Right ventricle myocardium superior (tissue), 1 donor: ENCODE results near the gene TULP1. TPM values are rescaled to one million over a fixed set of nuclear protein-coding genes. Genes with fewer than 3 reads are reported as not detected.
"Not testable (repeated sequence)": the region's sequence is repeated elsewhere in the genome, so short reads cannot be mapped to it uniquely, and the experiment has no call there.

ENCODE experiments used
- ATAC-seq: fragments of 200-7000 bp; cut with Tn5 transposase; one replicate; pipeline ENCODE4 v1.9.1; 2020; ENCODE audit warnings: mild to moderate bottlenecking; ENCODE audit not compliant: poor library complexity
- DNase-seq: peaks from one replicate; pipeline ENCODE4 v3.0.0-alpha.2; 2020
- intact Hi-C: fragments of 100-400 bp; cut with DNase I; formaldehyde crosslinking; loops from one replicate; pipeline ENCODE4 v1.11.2; 2022
- long read RNA-seq: library from polyadenylated mRNA; unstranded; transcript quantifications from one replicate; pipeline ENCODE4 v2.0.0, GENCODE V29; 2021
- total RNA-seq: library from RNA; stranded (reverse); fragmentation: NEBNext Ultra II Directional; extraction: Animal tissue kit (Norgen Biotek cat#: 25700); gene quantifications from one replicate; pipeline ENCODE4 v1.2.1, GENCODE V29; 2021
- donor health status: DM: no; HTN: yes; CAD: no; lungs with severe emphysema.

TULP1 gene
- total RNA-seq = not detected
- long read RNA-seq = 0 reads

DNA sequence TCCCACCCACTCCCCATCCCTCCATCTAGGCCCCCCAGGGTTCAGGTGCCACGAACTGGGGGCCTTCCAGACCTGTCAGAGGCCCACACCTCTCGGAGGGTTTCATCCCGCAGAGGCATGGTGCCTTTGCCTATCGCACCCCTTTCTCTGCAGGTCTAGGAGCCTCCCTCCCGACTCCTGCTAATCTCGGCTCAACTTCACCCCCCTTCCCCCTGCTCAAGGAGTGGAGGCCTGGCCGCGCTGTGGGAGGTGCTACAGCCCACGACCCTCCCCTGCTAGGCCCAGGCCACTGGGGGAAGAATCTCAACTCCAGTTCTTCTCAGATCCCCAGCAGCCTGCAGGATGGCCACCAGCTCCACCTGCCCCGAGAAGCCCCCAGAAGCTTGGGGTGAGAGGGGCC, at the start of gene TULP1:
Gene TULP1, minus strand, starts transcription at position 157 of the 400 bp plus-strand sequence. Its CDS starts 38 bp downstream, at position 119.
- ATAC-seq (no peak), DNase-seq (no peak)
- intact Hi-C loops = no loop called here

DNA sequence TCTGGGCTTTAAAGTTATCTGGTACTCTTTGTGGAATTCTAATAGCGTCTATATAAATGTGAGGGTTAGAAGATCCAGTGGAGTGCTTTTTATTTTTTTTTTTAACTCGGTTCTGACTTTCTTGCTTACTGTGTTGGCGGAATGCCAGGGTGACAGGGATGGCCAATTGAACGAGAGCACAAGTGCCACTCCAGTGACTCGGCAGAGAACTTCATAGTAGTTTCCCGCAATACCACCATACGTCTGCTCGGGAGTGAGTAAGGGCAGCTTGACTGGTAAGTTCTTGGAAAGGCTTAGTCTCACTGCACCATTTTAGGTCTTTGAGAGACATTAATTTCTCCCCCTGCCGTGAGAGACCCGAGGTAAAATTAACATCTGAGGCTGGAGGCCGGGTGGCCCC, 49.4 kb upstream of the TULP1 start:
- DNase-seq (no peak), ATAC-seq (peak; percentile 36)
- intact Hi-C loops = no loop called here

GRCh38 chr6:35561113-35561512, 48.4 kb upstream of the TULP1 start:
- DNase-seq (no peak), ATAC-seq (no peak)
- intact Hi-C loops = no loop called here

GRCh38 chr6:35558571-35558970, 45.9 kb upstream of the TULP1 start:
- no peak for ATAC-seq
- DNase-seq = no peak
- intact Hi-C loops = no loop called here

DNA sequence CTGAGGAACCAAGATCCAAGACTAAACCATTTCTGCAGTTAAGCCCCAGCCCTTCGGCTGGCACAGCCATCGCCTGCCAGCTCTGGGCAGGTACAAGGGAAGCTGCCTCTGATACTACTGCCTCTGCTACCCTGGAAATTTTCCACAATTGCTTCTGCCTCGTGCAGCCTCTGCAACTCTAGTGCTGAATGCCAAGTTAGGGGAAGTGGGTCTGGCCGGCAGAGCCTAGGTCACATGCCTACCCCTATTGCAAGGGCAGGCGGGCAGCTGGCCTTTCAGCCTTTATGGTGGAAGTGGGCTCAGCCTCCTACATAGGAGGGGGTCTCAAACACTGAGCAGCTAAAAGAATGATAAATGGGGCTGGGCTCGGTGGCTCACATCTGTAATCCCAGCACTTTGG, 44.5 kb upstream of the TULP1 start:
- ATAC-seq = peak; percentile 46
- peak; percentile 51 for DNase-seq
- intact Hi-C loops = no loop called here

GRCh38 chr6:35554811-35555210, 42.1 kb upstream of the TULP1 start:
- intact Hi-C loops = no loop called here
- DNase-seq = no peak
- ATAC-seq = no peak

DNA sequence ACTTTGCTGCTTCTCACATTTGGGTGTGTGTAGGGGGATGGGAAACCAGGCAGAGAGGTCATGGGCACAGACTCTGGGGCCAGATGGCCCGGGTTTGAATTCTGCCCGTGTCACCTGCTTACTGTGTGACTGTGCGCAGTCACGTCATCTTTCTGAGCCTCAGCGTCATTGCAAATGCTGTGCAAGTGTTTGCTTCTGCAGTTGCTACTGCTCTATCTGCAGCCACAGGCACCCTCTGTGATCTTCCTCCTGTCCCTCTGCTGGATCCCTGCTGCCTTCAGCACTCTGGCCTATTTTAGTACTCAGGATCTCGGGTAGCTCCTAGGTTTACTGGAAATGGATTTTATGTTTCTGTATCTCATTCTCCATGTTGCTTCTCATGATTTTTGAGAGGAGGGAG, 40.6 kb upstream of the TULP1 start:
- ATAC-seq (no peak), DNase-seq (no peak)
- intact Hi-C loops = no loop called here

DNA sequence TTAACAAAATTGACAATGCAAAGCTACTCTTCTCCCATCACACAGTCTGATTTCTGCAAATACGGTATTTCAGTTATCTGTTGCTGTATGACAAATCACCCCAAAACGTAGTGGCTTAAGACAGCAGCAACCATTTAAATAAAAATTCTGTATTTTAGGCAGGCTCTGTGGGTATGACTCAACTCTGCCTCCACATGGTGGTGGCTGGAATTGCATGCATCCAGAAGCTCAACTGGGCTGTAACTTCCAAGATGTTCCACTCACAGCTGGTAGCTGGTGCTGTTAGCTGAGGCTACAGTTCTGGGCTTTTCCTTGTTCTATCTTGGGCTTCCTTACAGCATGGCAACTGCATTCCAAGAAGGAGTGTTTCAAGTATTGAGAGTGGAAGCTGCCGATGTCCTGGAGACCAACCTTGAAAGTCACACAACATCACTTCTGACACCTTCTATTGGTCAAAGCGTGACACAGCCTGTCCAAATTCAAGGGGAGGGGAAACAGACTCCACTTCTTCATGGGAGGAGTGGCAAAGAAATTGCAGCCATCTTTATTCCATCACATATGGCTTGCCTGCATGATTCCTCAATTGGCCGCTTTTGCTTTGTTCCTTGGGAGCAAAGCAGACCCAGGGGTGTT, 39.7 kb upstream of the TULP1 start:
- ATAC-seq (no peak), DNase-seq (no peak)
- intact Hi-C loops = no loop called here

GRCh38 chr6:35550437-35550836, 37.7 kb upstream of the TULP1 start:
- intact Hi-C loops = no loop called here
- DNase-seq = no peak
- no peak for ATAC-seq

DNA sequence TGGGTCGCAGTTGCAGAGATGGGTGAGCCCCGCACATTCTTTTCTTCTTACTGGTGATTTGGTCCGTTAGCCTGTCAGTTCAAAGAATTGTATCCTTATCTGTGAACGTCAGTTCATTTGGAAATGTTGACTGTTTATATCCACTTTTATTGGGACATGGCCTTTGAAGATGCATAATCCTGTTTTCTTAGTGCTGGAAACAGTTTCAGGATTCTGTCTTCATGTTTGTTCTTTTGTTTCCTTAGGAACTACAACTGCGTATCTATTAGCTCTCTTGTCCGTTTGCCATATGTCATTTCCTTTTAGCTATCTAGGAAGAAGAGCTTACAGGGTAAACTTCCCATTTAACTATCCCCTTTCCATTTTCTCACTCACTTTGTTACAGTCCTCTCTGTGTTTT, 35.0 kb upstream of the TULP1 start:
- DNase-seq (no peak), ATAC-seq (no peak)
- intact Hi-C loops = no loop called here

DNA sequence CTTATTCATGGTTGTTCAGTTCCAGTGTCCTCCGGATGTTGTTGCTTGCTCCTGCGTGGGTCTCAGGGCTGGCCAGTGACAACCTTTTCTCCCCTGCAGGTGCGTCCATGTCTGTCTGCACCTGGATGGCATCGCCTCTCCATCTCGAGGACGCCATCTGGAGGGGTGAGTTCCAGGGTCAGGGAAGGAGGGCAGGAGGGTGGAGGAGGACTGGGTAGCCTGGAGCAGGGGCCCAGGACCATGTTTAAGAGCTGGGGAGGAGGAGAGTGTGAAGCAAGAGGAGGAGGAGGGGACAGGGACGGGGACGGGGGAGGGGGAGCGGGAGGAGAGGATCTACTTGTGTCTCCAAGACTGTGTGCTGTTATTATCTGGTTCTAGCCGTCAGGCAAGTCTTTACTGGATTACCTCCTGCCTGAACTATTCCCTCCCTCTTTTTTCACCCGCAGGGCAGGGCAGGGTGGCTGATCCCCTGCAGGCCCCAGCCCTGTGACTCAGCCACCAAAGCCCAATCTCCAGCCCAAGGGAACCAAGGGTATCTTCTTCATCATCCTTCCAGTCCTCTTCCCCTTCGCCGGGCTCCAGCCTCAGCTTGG, 32.2 kb upstream of the TULP1 start:
- DNase-seq (no peak), ATAC-seq (no peak)
- intact Hi-C loops = no loop called here

GRCh38 chr6:35543459-35544193, 30.9 kb upstream of the TULP1 start:
- ATAC-seq = no peak
- no peak for DNase-seq
- intact Hi-C loops = no loop called here

DNA sequence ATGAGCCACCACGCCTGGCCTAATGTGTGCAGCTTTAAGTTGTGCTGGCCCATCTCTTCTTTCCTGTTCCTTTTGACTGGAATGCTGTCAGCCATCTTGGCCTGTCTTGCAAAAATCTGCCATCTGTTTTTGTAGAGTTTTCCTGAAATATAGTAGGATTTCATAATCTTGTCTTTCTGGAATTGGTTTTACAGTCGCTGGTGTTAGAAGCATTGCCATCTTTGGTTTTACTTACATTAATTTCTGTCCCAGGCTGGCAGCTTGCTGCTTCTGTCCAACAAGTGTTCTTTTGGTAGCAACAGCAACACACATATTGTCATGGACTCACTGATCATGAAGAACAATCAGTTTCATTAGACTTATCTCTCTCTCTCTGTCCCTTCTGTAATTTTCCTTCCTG, 29.1 kb upstream of the TULP1 start:
- intact Hi-C loops = no loop called here

DNA sequence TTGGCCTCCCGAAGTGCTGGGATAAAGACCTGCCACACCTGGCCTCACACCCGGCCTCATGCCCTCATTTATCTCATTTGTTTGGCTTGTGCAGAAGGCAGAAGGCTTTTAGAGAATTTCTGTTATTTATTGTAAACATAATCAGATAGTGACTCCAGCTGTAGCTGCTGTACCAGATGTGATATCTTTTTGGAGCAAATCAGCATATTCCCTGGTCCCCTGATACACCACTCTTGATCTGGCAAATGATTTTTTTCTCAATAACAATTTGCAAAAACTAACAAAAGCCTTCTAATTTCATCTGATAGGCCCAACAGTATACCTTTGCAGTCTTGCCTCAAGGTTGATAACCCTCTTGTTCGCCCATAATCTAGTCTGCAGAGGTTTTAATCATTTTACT, 26.5 kb upstream of the TULP1 start:
- ATAC-seq (no peak), DNase-seq (no peak)
- intact Hi-C loops = no loop called here

More for the DNA sequence above, 29.1 kb upstream of the TULP1 start:
- no peak for ATAC-seq
- DNase-seq = no peak

DNA sequence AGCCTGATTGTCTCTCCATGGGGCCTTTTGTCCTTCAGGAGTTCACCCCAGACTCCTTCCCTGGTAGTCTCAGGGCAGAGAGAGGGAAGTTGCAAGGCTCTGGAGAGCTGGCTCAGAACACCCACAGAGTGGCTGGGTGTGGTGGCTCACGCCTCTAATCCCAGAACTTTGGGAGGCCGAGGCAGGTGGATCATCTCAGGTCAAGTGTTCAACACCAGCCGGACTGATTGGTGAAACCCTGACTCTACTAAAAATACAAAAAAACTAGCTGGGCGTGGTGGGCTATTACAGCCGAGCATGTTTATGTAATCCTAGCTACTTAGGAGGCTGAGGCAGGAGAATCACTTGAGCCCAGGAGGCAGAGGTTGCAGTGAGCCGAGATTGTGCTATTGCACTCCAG, 23.2 kb upstream of the TULP1 start:
- intact Hi-C loops, ATAC-seq, DNase-seq: not testable (repeated sequence)

DNA sequence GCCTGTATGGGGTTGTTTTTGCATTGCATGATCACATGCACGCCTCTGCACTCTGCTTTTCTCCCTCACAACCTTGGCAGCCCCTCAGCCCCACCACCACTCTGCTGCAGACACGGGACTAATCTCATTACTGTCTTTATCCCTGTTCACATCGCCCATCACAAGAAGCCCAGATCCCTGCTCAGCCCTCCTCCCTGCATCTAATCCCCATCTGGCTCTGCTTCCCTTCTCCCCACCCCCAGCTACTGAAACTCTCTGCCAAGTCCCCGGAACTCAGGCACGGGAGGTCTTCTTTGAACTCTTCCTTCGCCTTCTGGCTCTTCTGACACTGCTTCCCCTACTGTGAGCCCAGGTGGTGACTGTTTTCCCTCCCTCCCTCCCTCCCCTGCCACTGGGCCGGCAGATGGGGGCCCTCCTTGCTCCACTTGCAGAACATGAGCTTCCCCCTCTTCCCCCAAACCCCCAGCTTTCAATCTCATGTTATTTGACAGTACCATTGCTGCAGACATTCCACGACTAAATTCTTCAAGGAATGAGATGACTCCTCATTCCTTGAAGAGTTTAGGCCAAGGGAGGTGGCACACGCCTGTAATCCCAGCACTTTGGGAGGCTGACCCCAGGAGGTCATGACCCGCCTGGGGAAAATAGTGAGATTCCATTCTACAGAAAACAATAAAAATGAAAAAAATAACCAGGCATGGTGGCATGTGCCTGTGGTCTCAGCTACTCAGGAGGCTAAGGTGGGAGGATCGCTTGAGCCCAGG, 21.9 kb upstream of the TULP1 start:
- intact Hi-C loops = no loop called here
- no peak for ATAC-seq
- DNase-seq = no peak

GRCh38 chr6:35533981-35534380, 21.3 kb upstream of the TULP1 start:
- ATAC-seq = no peak
- DNase-seq = no peak
- intact Hi-C loops = no loop called here

DNA sequence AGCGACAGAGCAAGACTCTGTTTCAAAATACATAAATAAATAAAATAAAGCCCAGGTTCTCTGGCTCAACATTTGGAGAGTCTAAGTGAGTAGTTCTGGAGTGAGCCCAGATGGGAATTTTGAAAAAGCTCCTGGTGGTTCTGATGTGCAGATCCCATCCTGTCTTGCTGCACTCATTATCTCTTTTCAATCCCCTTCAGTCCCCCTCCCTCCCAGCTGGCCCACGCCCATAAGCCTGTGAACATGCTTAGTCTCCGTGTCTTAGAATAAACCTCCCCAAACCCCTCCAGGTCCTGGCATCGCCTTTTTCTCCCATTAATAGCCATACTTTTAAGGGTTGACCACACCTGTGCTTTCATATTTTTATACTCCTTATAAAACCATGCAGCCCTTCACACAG, 19.4 kb upstream of the TULP1 start:
- ATAC-seq (no peak), DNase-seq (no peak)
- intact Hi-C loops = no loop called here

GRCh38 chr6:35524380-35525020, 11.8 kb upstream of the TULP1 start:
- no peak for ATAC-seq
- intact Hi-C loops = no loop called here
- DNase-seq = no peak
